Mucosa of stomach (tissue), 1 donor: ENCODE data around the gene ADGRG7.
"Not testable (repeated sequence)": the region's sequence is repeated elsewhere in the genome, so short reads cannot be mapped to it uniquely, and the experiment has no call there.

ENCODE experiments used
- H3K27me3 ChIP-seq: one replicate; pipeline ENCODE4 v1.7.0; 2013; ENCODE audit warnings: mild to moderate bottlenecking, low read length; ENCODE audit not compliant: control insufficient read depth, insufficient read depth
- H3K36me3 ChIP-seq: one replicate; pipeline ENCODE4 v1.7.0; 2013; ENCODE audit warnings: low read length; ENCODE audit not compliant: control insufficient read depth, insufficient read depth
- H3K4me1 ChIP-seq: one replicate; pipeline ENCODE4 v1.7.0; 2013; ENCODE audit warnings: mild to moderate bottlenecking, low read length; ENCODE audit not compliant: control insufficient read depth, insufficient read depth
- H3K4me3 ChIP-seq: one replicate; pipeline ENCODE4 v1.7.0; 2013; ENCODE audit warnings: low read length
- H3K9ac ChIP-seq: one replicate; pipeline ENCODE4 v1.7.0; 2013; ENCODE audit warnings: mild to moderate bottlenecking, low read length, moderate library complexity
- H3K9me3 ChIP-seq: one replicate; pipeline ENCODE4 v1.7.0; 2013; ENCODE audit warnings: mild to moderate bottlenecking, low read length, moderate library complexity; ENCODE audit not compliant: control insufficient read depth
- donor health status: Pancreatic carcinoma.

Gene ADGRG7

GRCh38 chr3:100580147-100580546 is 29.3 kb upstream of the ADGRG7 start:
- Histone ChIP-seq H3K4me3 (no peak overlapping the region), H3K4me1 (no peaks in the 10 kb centered on the region), H3K27me3 (no peaks in the 10 kb centered on the region), H3K36me3 (no peaks in the 10 kb centered on the region), H3K9me3 (no peaks in the 10 kb centered on the region), H3K9ac (no peak overlapping the region)

DNA sequence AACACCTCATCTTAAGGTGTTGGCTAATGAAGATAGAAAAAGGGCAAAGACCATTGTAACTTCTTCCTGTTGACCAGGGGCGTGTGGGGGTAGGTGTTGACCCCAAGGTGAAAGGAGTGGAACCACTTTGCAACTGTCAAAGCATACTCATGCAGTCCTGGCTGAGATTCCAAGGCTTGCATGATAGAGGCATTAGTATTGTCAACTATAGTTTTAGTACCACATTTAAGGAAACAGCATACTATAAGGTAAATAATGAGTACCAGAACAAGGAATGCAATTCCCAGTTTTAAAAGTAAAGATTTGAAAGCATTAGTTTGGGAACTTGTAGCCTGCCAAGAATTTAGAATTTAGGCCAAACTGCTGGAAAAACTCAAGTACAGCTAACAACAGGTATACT is 27.8 kb upstream of the ADGRG7 start:
- Histone ChIP-seq H3K4me1 (no peaks in the 10 kb centered on the region), H3K9me3 (no peaks in the 10 kb centered on the region), H3K36me3 (no peaks in the 10 kb centered on the region), H3K27me3 (no peaks in the 10 kb centered on the region), H3K4me3 (no peak overlapping the region), H3K9ac (no peak overlapping the region)

DNA sequence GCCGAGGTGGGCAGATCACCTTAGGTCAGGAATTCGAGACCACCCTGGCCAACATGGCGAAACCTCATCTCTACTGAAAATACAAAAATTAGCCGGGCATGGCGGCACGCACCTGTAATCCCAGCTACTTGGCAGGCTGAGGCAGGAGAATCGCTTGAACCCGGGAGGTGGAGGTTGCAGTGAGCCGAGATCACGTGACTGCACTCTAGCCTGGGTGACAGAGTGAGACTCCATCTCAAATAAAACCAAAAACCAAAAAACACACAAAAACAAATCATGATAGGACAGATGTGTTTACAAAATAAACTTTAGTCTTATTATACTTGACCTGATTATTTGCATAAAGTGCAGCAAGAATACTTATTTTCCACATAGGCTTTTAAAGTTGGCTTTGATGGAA is 27.2 kb upstream of the ADGRG7 start:
- not testable (repeated sequence) for H3K4me3 ChIP-seq, H3K9me3 ChIP-seq, H3K27me3 ChIP-seq, H3K4me1 ChIP-seq, H3K36me3 ChIP-seq, H3K9ac ChIP-seq

DNA sequence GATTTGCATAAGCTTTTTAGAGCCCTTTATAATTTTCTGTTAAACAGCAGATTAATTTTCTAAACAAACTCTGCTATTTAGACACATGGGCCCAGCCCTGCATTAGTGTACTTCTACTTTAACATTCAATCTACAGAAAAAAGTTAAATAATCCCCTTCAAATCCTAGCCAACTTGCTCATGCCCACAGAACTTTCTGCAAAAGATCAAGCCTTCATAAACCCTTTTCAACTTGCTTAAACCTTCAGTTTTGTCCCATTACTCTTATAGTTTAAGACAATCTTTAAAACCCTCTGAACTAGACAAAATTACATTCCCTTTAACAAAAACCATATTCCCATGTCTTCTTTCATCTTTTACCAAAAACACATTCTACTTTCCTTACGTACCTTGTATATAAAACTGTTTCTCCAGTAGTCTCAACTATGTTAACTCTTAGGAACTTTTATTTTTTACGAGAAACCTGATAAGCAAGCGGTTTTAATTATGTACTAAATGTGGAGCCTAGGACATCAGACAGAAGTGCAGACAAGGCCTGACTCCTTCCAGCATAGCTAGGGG is 25.2 kb upstream of the ADGRG7 start:
- H3K9me3 ChIP-seq = no peaks in the 10 kb centered on the region
- H3K27me3 ChIP-seq = no peaks in the 10 kb centered on the region
- H3K9ac ChIP-seq = no peak overlapping the region
- no peaks in the 10 kb centered on the region for H3K4me1 ChIP-seq
- H3K36me3 ChIP-seq = no peaks in the 10 kb centered on the region
- H3K4me3 ChIP-seq = no peak overlapping the region

DNA sequence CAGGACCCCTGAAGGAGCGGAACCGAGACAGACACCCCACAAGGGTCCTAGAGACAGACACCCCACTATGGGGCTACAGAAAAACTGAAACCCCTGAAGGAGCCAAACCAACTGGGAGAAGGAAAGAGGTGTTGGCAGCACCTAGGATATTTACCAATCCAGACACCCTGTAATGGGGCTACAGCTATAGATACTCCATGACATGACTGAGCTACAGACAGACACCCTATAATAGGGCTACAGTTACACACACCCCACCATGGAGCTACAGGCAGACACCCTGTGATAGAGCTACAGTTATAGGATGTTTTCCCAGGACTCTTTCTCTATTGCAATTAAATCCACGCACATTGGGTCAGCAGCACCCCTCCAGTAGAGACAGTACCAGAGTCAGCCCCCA is 22.6 kb upstream of the ADGRG7 start:
- no peak overlapping the region for H3K9ac ChIP-seq

GRCh38 chr3:100588251-100588650 is 21.1 kb upstream of the ADGRG7 start:
- Histone ChIP-seq H3K4me1 (no peaks in the 10 kb centered on the region), H3K9me3 (no peaks in the 10 kb centered on the region), H3K9ac (no peak overlapping the region), H3K27me3 (no peaks in the 10 kb centered on the region), H3K4me3 (no peak overlapping the region), H3K36me3 (no peaks in the 10 kb centered on the region)

More for the DNA sequence above, 22.6 kb upstream of the ADGRG7 start:
- no peaks in the 10 kb centered on the region for H3K4me1 ChIP-seq
- H3K4me3 ChIP-seq = no peak overlapping the region
- H3K9me3 ChIP-seq = no peaks in the 10 kb centered on the region
- no peaks in the 10 kb centered on the region for H3K27me3 ChIP-seq
- no peaks in the 10 kb centered on the region for H3K36me3 ChIP-seq

- Histone ChIP-seq H3K4me3 (no peak overlapping the region), H3K4me1 (no peaks in the 10 kb centered on the region), H3K27me3 (no peaks in the 10 kb centered on the region), H3K9me3 (no peaks in the 10 kb centered on the region), H3K9ac (no peak overlapping the region), H3K36me3 (no peaks in the 10 kb centered on the region)
Observed at GRCh38 chr3:100590114-100590839, 19.1 kb upstream of the ADGRG7 start.

DNA sequence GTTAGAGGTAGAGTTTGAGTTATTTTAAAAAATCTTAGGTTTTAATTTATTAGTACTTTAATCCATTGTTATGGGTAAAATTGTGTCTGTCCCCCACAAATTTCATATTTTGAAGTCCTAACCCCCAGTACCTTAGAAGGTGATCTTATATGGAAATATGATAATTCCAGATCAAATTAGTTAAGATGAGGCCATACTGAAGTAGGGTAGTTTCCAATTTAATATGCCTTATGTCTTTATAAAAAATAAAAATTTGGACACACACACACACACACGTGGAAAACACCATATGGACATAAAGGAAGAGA is 18.6 kb upstream of the ADGRG7 start:
- no peaks in the 10 kb centered on the region for H3K4me1 ChIP-seq
- no peak overlapping the region for H3K9ac ChIP-seq
- H3K27me3 ChIP-seq = no peaks in the 10 kb centered on the region
- H3K36me3 ChIP-seq = no peaks in the 10 kb centered on the region
- no peaks in the 10 kb centered on the region for H3K9me3 ChIP-seq
- no peak overlapping the region for H3K4me3 ChIP-seq

DNA sequence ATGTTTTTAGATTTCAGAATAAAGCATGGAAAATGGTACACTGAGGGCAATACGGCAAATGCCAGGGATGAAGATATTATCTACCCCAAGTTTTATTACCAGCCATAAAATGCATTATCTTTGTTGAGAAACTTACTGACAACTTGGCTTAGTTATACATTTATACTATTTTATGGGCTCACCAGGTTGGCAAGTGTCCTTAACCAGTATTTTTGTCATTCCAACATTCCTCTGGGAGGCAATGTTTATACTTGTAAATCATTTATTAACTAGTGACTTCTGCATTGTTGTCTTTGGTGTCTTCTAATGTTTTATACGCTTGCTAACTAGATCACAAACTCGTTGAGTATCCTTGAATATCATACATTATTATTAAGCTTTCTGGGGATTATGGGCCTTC is 18.0 kb upstream of the ADGRG7 start:
- Histone ChIP-seq H3K27me3 (no peaks in the 10 kb centered on the region), H3K9me3 (no peaks in the 10 kb centered on the region), H3K4me3 (no peak overlapping the region), H3K4me1 (no peaks in the 10 kb centered on the region), H3K36me3 (no peaks in the 10 kb centered on the region), H3K9ac (no peak overlapping the region)

DNA sequence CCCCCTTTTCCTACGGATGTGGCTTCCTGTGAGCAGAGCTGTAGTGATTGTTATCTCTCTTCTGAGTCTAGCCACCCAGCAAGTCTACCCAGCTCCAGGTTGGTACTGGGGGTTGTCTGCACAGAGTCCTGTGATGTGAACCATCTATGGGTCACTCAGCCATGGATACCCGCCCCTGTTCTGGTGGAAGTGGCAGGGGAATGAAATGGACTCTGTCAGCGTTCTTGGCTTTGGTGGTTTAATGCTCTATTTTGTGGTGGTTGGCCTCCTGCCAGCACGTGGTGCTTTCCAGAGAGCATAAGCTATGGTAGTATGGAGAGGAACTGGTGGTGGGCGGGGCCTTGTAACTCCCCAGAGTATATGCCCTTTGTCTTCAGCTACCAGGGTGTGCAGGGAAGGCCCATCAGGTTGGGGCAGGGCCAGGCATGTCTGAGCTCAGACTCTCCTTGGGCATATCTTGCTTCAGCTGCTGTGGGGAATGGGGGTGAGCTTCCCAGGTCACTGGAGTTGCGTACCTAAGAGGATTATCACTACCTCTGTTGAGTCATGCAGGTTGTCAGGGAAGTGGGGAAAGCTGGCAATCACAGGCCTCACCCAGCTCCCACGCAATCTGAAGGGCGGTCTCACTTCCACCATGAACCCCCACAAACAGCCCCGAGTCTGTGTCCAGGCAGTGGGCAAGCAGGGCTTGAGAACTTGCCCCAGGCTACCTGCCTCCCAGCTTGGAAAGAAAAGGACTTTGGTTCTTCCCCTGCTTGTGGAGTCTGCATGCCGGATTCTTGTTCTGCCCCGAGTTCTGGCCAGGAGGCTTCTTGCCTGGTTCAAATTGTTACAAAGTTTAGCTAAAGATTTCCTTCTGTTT is 9.0 kb upstream of the ADGRG7 start:
- no peak overlapping the region for H3K9ac ChIP-seq

GRCh38 chr3:100602506-100603444 is 6.6 kb upstream of the ADGRG7 start:
- H3K27me3 ChIP-seq = no peaks in the 10 kb centered on the region
- H3K4me1 ChIP-seq = peaks cover 17% of the 10 kb centered on the region
- no peaks in the 10 kb centered on the region for H3K36me3 ChIP-seq
- no peak overlapping the region for H3K4me3 ChIP-seq
- no peak overlapping the region for H3K9ac ChIP-seq
- no peaks in the 10 kb centered on the region for H3K9me3 ChIP-seq

More for the DNA sequence above, 9.0 kb upstream of the ADGRG7 start:
- Histone ChIP-seq H3K27me3 (no peaks in the 10 kb centered on the region), H3K4me1 (peaks cover 17% of the 10 kb centered on the region), H3K4me3 (no peak overlapping the region), H3K36me3 (no peaks in the 10 kb centered on the region), H3K9me3 (no peaks in the 10 kb centered on the region)
